Thyroid gland (tissue), 4 donors: ENCODE results near the gene CHST9.

ENCODE experiments used
- POLR2A ChIP-seq, 2 donors: fragments of 450-650 bp; IDR thresholded peaks; one replicate each; pipeline ENCODE4 v1.6.1; 2017; ENCODE audit warnings: antibody characterized with exemption in 2 of 2, mild to moderate bottlenecking in 2 of 2, moderate library complexity in 1 of 2
- TF ChIP-seq, protein P1 (sequence below), 6 experiments: fragments of 200-600 bp in 3 of 6; fragments of 450-650 bp in 3 of 6; sonication (generic) in 3 of 6; IDR thresholded peaks; one replicate each; pipeline ENCODE4 v1.5.1; 2016 to 2019; ENCODE audit warnings: antibody characterized with exemption in 6 of 6, mild to moderate bottlenecking in 2 of 6, inconsistent platforms in 1 of 6, moderate library complexity in 1 of 6

DNA sequence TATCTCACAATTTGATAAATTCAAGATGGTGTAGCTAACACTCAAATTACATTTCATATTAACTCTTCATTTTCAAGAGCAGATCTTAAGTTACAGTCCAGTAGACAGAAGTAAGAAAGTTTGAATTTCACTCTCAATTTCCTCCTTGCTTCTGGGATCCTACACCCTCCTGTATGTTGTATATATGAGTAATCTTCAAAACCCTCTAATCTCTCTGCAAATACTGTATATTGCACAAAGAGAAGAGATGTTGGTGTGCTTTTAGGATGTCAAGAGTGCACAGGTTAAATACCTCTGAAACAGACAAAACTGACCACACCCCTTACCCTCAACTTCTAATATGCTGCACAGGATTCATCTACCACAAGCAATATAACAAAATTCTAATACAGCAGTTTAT is 6.7 kb downstream of the CHST9 start:
- TF ChIP-seq, protein P1, sequence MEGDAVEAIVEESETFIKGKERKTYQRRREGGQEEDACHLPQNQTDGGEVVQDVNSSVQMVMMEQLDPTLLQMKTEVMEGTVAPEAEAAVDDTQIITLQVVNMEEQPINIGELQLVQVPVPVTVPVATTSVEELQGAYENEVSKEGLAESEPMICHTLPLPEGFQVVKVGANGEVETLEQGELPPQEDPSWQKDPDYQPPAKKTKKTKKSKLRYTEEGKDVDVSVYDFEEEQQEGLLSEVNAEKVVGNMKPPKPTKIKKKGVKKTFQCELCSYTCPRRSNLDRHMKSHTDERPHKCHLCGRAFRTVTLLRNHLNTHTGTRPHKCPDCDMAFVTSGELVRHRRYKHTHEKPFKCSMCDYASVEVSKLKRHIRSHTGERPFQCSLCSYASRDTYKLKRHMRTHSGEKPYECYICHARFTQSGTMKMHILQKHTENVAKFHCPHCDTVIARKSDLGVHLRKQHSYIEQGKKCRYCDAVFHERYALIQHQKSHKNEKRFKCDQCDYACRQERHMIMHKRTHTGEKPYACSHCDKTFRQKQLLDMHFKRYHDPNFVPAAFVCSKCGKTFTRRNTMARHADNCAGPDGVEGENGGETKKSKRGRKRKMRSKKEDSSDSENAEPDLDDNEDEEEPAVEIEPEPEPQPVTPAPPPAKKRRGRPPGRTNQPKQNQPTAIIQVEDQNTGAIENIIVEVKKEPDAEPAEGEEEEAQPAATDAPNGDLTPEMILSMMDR (IDR thresholded peaks at IDR 0.05): no peak
- no peak for TF ChIP-seq POLR2A (IDR thresholded peaks at IDR 0.05)
